K562 (cell line): ENCODE results near the gene PABPC1L. TPM values are rescaled to one million over a fixed set of nuclear protein-coding genes. Genes with fewer than 3 reads are reported as not detected.

ENCODE experiments used
- ATAC-seq: fragments of 200-7000 bp; cut with Tn5 transposase; 3 replicates; pipeline ENCODE4 v1.9.1; 2020; ENCODE audit warnings: moderate library complexity
- BruUV-seq: library from RNA; stranded (reverse); fragments of 400-500 nt; replicated peaks from 2 replicates; lab custom pipeline; 2021; lab: Mats Ljungman, UMichigan
- CTCF ChIA-PET: fragments of 300-600 bp; formaldehyde crosslinking; extraction: SDS; loops from one replicate; lab custom pipeline; 2021; ENCODE audit warnings: low intra/inter-chr PET ratio; lab: Yijun Ruan, JAX
- POLR2A ChIA-PET: fragments of 300-600, 350-650 bp; sonication (Branson Sonifier 250); formaldehyde crosslinking; extraction: SDS; loops from one replicate; lab custom pipeline; 2021; ENCODE audit warnings: antibody characterized with exemption, inconsistent platforms; lab: Yijun Ruan, JAX
- DNase-seq, 4 experiments: peaks; one replicate each; pipeline versions ENCODE4 v3.0.0 to v3.0.0-alpha.2; 2011 to 2018; ENCODE audit warnings: low spot score in 3 of 4, mixed read lengths in 3 of 4; ENCODE audit errors: extremely low read depth in 1 of 4
- FAIRE-seq: peaks from 2 replicates; lab custom pipeline; 2011; peaks lifted over from hg19 to GRCh38; lab: Jason Lieb, UNC
- H2AFZ ChIP-seq: 2 replicates; pipeline ENCODE4 v1.6.0; 2011; ENCODE audit warnings: low read depth, low read length, control low read depth, inconsistent platforms
- H3K27ac ChIP-seq: fragments of 200-600 bp; 3 replicates; pipeline ENCODE4 v1.8.0; 2011; ENCODE audit warnings: low read depth, mild to moderate bottlenecking, control low read depth, inconsistent platforms, low read length, moderate library complexity, mixed read lengths; ENCODE audit errors: extremely low read depth
- H3K27me3 ChIP-seq, 2 experiments: fragments of 300-600 bp in 1 of 2; 2 replicates in 1 of 2; 3 replicates in 1 of 2; pipeline versions ENCODE4 v1.6.0 to v1.8.0; 2011; ENCODE audit warnings: inconsistent platforms in 2 of 2, low read length in 2 of 2, mild to moderate bottlenecking in 1 of 2, mixed read lengths in 1 of 2, moderate library complexity in 1 of 2; ENCODE audit not compliant: control insufficient read depth in 2 of 2, insufficient read depth in 2 of 2
- H3K36me3 ChIP-seq: fragments of 300-600 bp; 3 replicates; pipeline ENCODE4 v1.8.0; 2011; ENCODE audit warnings: mild to moderate bottlenecking, low read length, inconsistent platforms; ENCODE audit not compliant: control insufficient read depth, insufficient read depth
- H3K4me1 ChIP-seq, 2 experiments: fragments of 200-600 bp in 1 of 2; replicated peaks in 1 of 2; 2 replicates in 1 of 2; 3 replicates in 1 of 2; pipeline versions ENCODE4 v1.5.1 to v1.8.0; 2011; ENCODE audit warnings: inconsistent platforms in 2 of 2, low read length in 2 of 2, mild to moderate bottlenecking in 1 of 2, mixed read lengths in 1 of 2, moderate library complexity in 1 of 2; ENCODE audit not compliant: control insufficient read depth in 2 of 2, insufficient read depth in 2 of 2
- H3K4me2 ChIP-seq: 2 replicates; pipeline ENCODE4 v1.6.1; 2011; ENCODE audit warnings: low read length, control low read depth, inconsistent platforms, mixed read lengths; ENCODE audit not compliant: insufficient read depth
- H3K4me3 ChIP-seq: fragments of 200-600 bp; sonication (generic), shearing (Covaris generic); 2 replicates; pipeline ENCODE4 v1.5.1; 2016; ENCODE audit warnings: control low read depth, inconsistent platforms
- H3K79me2 ChIP-seq: fragments of 200-600 bp; 3 replicates; pipeline ENCODE4 v1.8.0; 2011; ENCODE audit warnings: low read length, inconsistent platforms; ENCODE audit not compliant: control insufficient read depth, insufficient read depth
- H3K9ac ChIP-seq, 2 experiments: 2 replicates each; pipeline versions ENCODE4 v1.6.0 to v1.6.1; 2011; ENCODE audit warnings: low read depth in 2 of 2, low read length in 2 of 2, control low read depth in 1 of 2, inconsistent platforms in 1 of 2, mild to moderate bottlenecking in 1 of 2, mixed read lengths in 1 of 2; ENCODE audit not compliant: insufficient read depth in 1 of 2
- H3K9me1 ChIP-seq: one replicate; pipeline ENCODE4 v1.6.0; 2011; ENCODE audit warnings: inconsistent platforms, mild to moderate bottlenecking, low read length, moderate library complexity; ENCODE audit not compliant: control insufficient read depth, insufficient read depth
- H3K9me3 ChIP-seq: replicated peaks from 2 replicates; pipeline ENCODE4 v1.5.1; 2011; ENCODE audit warnings: low read depth, low read length, inconsistent platforms; ENCODE audit not compliant: control insufficient read depth, insufficient read depth
- H4K20me1 ChIP-seq: replicated peaks from 2 replicates; pipeline ENCODE4 v1.6.1; 2011; ENCODE audit warnings: low read length, inconsistent platforms, mixed read lengths; ENCODE audit not compliant: control insufficient read depth, insufficient read depth
- GABPB2 ChIP-seq: fragments of 250-450 bp; sonication (Bioruptor Pico); conservative IDR thresholded peaks from 2 replicates; pipeline ENCODE4 v1.5.1; 2021; ENCODE audit warnings: mild to moderate bottlenecking
- IFI16 ChIP-seq: fragments of 250-450 bp; sonication (Bioruptor Pico); IDR thresholded peaks from 2 replicates; pipeline ENCODE4 v2.1.2; 2022; ENCODE audit warnings: mild to moderate bottlenecking, inconsistent platforms
- KDM2B ChIP-seq: fragments of 250-450 bp; sonication (Bioruptor Pico); IDR thresholded peaks from 2 replicates; pipeline ENCODE4 v1.8.0; 2021; ENCODE audit warnings: mild to moderate bottlenecking, moderate library complexity
- MIER1 ChIP-seq: fragments of 450-650 bp; IDR thresholded peaks from 2 replicates; pipeline ENCODE4 v1.6.1; 2016; ENCODE audit warnings: antibody characterized with exemption, mild to moderate bottlenecking, low read depth
- RHOXF2B ChIP-seq: fragments of 250-450 bp; sonication (Bioruptor Pico); conservative IDR thresholded peaks from 2 replicates; pipeline ENCODE4 v1.5.1; 2021
- SAP30 ChIP-seq: fragments of 200-600 bp; sonication (generic); IDR thresholded peaks from 2 replicates; pipeline ENCODE4 v1.6.1; 2012; ENCODE audit warnings: borderline replicate concordance, low read depth, mild to moderate bottlenecking, moderate library complexity, low read length, control low read depth, inconsistent platforms; ENCODE audit not compliant: insufficient read depth, poor library complexity, severe bottlenecking
- TCF7L2 ChIP-seq: fragments of 150-350 bp; IDR thresholded peaks from 2 replicates; pipeline ENCODE4 v1.6.1; 2016; ENCODE audit warnings: low read depth, mild to moderate bottlenecking, low read length, moderate library complexity
- ZNF408 ChIP-seq: fragments of 250-450 bp; sonication (Bioruptor Pico); IDR thresholded peaks from 2 replicates; pipeline ENCODE4 v1.4.0; 2020; ENCODE audit warnings: low read depth, mild to moderate bottlenecking, moderate library complexity
- WGBS: fragments of 100-300 bp; shearing (Covaris generic); methylation state at CpG from one replicate; pipeline ENCODE4 v1.1.6; 2016; ENCODE audit warnings: low coverage, mixed read lengths; ENCODE audit not compliant: insufficient coverage; ENCODE audit errors: missing lambda C conversion rate; 5-methylcytosine and 5-hydroxymethylcytosine counted together
- in situ Hi-C: fragments of 300-500 bp; cut with MboI; formaldehyde crosslinking; loops from 4 replicates; pipeline ENCODE4 v1.15.0; 2018; ENCODE audit warnings: inconsistent platforms, mixed read lengths
- intact Hi-C: fragments of 100-400 bp; cut with micrococcal nuclease; formaldehyde crosslinking; loops from 2 replicates; pipeline ENCODE4 v1.14.2; 2022
- polyA plus RNA-seq, 8 experiments: library from polyadenylated mRNA; depleted of rRNA in 4 of 8; stranded (reverse) in 5 of 8; unstranded in 3 of 8; fragments of >200 nt; fragmentation: Nextera tagmentation in 2 of 8; fragmentation: Illumina TruSeq in 1 of 8; extraction: Ambion mirVana in 2 of 8; extraction: Trizol in 1 of 8; gene quantifications; 2 replicates each; pipeline versions ENCODE4 v1.2.1 to v1.2.3, GENCODE V29; 2011 to 2014; ENCODE audit warnings: inconsistent platforms in 1 of 8, missing spikeins in 1 of 8
- total RNA-seq, 7 experiments: library from RNA; depleted of rRNA in 6 of 7; stranded (reverse); fragments of >200 nt in 6 of 7; fragmentation: Illumina TruSeq in 2 of 7; extraction: Trizol in 2 of 7; gene quantifications; 2 replicates each; pipeline versions ENCODE4 v1.2.1 to v1.2.3, GENCODE V29; 2011 to 2021; ENCODE audit warnings: low replicate concordance in 1 of 7
- TF ChIP-seq, protein P1 (sequence below): fragments of 450-650 bp; formaldehyde crosslinking; IDR thresholded peaks from 2 replicates; pipeline ENCODE4 v1.4.0; 2022; ENCODE audit warnings: missing genetic modification characterization

The PABPC1L gene
- total and polyA plus RNA-seq, 9 of the 15 experiments (the other 6 are each of a cell fraction or from before 2014, with no cell fraction given) = 6.0 to 90.3 (median 15.8) TPM

DNA sequence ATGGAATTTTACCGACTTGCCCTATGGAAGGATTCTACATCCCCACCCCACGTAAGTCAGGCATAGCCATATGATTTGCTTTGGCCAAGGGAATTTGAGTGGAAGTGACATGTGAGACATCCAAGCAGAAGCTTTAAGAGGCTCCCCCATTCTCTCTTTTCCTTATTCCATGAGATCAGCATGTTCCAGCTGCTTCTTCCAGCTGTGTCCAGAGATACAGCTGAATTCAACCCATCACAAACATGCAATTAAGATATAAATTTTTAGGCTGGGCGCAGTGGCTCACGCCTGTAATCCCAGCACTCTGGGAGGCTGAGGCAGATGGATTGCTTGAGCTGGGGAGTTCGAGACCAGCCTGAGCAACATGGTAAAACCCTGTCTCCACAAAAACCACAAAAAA is 40.4 kb upstream of the PABPC1L start:
- Histone ChIP-seq H3K27me3 (peaks cover 19 to 22% of the 10 kb centered on the region in 2 experiments), H3K9ac (no peak overlapping the region), H3K9me3 (no peaks in the 10 kb centered on the region; the same call in 1 of the 2 replicates), H3K4me2 (no peak overlapping the region), H3K4me3 (no peak overlapping the region), H3K27ac (no peak overlapping the region), H3K9me1 (no peaks in the 10 kb centered on the region), H3K79me2 (no peaks in the 10 kb centered on the region), H3K36me3 (no peaks in the 10 kb centered on the region), H4K20me1 (0 out of 2 replicates have a peak, but pooled peaks cover 4% of the 10 kb centered on the region), H3K4me1 (0 out of 5 replicates have a peak, but pooled peaks cover 0 to 2% of the 10 kb centered on the region in 2 experiments), H2AFZ (no peak overlapping the region)
- BruUV-seq = no TSS peak
- TF ChIP-seq KDM2B (CRISPR knock-in tag) = no peak
- no peak for TF ChIP-seq IFI16 (CRISPR knock-in tag)
- TF ChIP-seq TCF7L2 = no peak
- TF ChIP-seq GABPB2 (CRISPR knock-in tag) = no peak
- no peak for TF ChIP-seq SAP30
- TF ChIP-seq MIER1 = no peak
- no peak for TF ChIP-seq RHOXF2B (CRISPR knock-in tag)
- TF ChIP-seq, protein P1, sequence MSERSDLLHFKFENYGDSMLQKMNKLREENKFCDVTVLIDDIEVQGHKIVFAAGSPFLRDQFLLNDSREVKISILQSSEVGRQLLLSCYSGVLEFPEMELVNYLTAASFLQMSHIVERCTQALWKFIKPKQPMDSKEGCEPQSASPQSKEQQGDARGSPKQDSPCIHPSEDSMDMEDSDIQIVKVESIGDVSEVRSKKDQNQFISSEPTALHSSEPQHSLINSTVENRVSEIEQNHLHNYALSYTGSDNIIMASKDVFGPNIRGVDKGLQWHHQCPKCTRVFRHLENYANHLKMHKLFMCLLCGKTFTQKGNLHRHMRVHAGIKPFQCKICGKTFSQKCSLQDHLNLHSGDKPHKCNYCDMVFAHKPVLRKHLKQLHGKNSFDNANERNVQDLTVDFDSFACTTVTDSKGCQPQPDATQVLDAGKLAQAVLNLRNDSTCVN (CRISPR knock-in tag) = no peak
- no peak for TF ChIP-seq ZNF408 (CRISPR knock-in tag)
- intact Hi-C loops (loop anchor here (5.0 kb wide), 1 partner anchor 137 kb away; no protein-coding TSS in a partner anchor), in situ Hi-C loops (loop anchor here (5.0 to 10.0 kb wide), 2 partner anchors 125 to 182 kb away; partner anchors contain the start of gene KCNK15)
- CTCF ChIA-PET = no interaction called here
- POLR2A ChIA-PET = no interaction called here
- WGBS = 6% methylated on average over 5 of the region's 5 CpGs
- FAIRE-seq (no peak), DNase-seq (no peak), ATAC-seq (no peak)
